BLaER1 (cell line): ENCODE data around the gene OR7C2.

ENCODE experiments used
- H3K27ac ChIP-seq: shearing (Covaris generic); formaldehyde crosslinking; 2 replicates; pipeline ENCODE4 v1.8.1; 2022
- H3K27me3 ChIP-seq: shearing (Covaris generic); formaldehyde crosslinking; 2 replicates; pipeline ENCODE4 v1.8.1; 2022
- H3K36me3 ChIP-seq: shearing (Covaris generic); formaldehyde crosslinking; 2 replicates; pipeline ENCODE4 v1.8.1; 2022
- H3K4me1 ChIP-seq: shearing (Covaris generic); formaldehyde crosslinking; 2 replicates; pipeline ENCODE4 v1.8.1; 2022
- H3K4me2 ChIP-seq: shearing (Covaris generic); formaldehyde crosslinking; 2 replicates; pipeline ENCODE4 v1.8.1; 2022
- H3K4me3 ChIP-seq: shearing (Covaris generic); formaldehyde crosslinking; 2 replicates; pipeline ENCODE4 v1.8.1; 2022
- H3K9ac ChIP-seq: shearing (Covaris generic); formaldehyde crosslinking; 2 replicates; pipeline ENCODE4 v1.8.1; 2022
- H3K9me3 ChIP-seq: shearing (Covaris generic); formaldehyde crosslinking; 2 replicates; pipeline ENCODE4 v1.8.1; 2022
- H4K20me1 ChIP-seq: shearing (Covaris generic); formaldehyde crosslinking; 2 replicates; pipeline ENCODE4 v1.8.1; 2022
- Cebpa-rat ChIP-seq: shearing (Covaris generic); IDR thresholded peaks from 2 replicates; pipeline ENCODE4 v1.8.1; 2022

The OR7C2 gene

GRCh38 chr19:14978161-14978776 is 37.0 kb downstream of the OR7C2 start:
- Histone ChIP-seq H3K36me3 (no peaks in the 10 kb centered on the region), H3K4me3 (no peak overlapping the region), H3K4me2 (no peak overlapping the region), H3K9me3 (no peaks in the 10 kb centered on the region), H3K4me1 (peaks cover 20% of the 10 kb centered on the region), H3K27me3 (peaks cover 45% of the 10 kb centered on the region), H4K20me1 (no peaks in the 10 kb centered on the region), H3K27ac (no peak overlapping the region), H3K9ac (no peak overlapping the region)
- no peak for TF ChIP-seq Cebpa-rat

GRCh38 chr19:14979476-14980255 is 38.4 kb downstream of the OR7C2 start, which contains the start of gene SLC1A6:
Gene SLC1A6, minus strand, starts transcription at chr19:14979864. Its CDS starts 6,954 bp downstream, at chr19:14972910.
- Histone ChIP-seq H3K27ac (no peak within 1 kb of the TSS), H3K4me1 (peaks cover 8% of the 10 kb centered on the region), H4K20me1 (no peaks in the 10 kb centered on the region), H3K27me3 (peaks cover 45% of the 10 kb centered on the region), H3K36me3 (no peaks in the 10 kb centered on the region), H3K9me3 (no peaks in the 10 kb centered on the region), H3K4me3 (peak within 1 kb of the TSS; percentile 57), H3K9ac (no peak within 1 kb of the TSS), H3K4me2 (peak within 1 kb of the TSS; percentile 67)
- no peak for TF ChIP-seq Cebpa-rat

GRCh38 chr19:14985133-14985532 is 43.8 kb downstream of the OR7C2 start:
- TF ChIP-seq Cebpa-rat = no peak
- Histone ChIP-seq H3K4me2 (no peak overlapping the region), H3K9me3 (no peaks in the 10 kb centered on the region)

More at GRCh38 chr19:14985133-14985532, 43.8 kb downstream of the OR7C2 start:
- Histone ChIP-seq H3K27ac (no peak overlapping the region), H3K9ac (no peak overlapping the region), H3K4me1 (no peaks in the 10 kb centered on the region), H3K4me3 (no peak overlapping the region), H3K27me3 (peaks cover 14% of the 10 kb centered on the region), H4K20me1 (no peaks in the 10 kb centered on the region), H3K36me3 (no peaks in the 10 kb centered on the region)
